ENCODE results near the gene ATP1B1.

Gene ATP1B1

DNA sequence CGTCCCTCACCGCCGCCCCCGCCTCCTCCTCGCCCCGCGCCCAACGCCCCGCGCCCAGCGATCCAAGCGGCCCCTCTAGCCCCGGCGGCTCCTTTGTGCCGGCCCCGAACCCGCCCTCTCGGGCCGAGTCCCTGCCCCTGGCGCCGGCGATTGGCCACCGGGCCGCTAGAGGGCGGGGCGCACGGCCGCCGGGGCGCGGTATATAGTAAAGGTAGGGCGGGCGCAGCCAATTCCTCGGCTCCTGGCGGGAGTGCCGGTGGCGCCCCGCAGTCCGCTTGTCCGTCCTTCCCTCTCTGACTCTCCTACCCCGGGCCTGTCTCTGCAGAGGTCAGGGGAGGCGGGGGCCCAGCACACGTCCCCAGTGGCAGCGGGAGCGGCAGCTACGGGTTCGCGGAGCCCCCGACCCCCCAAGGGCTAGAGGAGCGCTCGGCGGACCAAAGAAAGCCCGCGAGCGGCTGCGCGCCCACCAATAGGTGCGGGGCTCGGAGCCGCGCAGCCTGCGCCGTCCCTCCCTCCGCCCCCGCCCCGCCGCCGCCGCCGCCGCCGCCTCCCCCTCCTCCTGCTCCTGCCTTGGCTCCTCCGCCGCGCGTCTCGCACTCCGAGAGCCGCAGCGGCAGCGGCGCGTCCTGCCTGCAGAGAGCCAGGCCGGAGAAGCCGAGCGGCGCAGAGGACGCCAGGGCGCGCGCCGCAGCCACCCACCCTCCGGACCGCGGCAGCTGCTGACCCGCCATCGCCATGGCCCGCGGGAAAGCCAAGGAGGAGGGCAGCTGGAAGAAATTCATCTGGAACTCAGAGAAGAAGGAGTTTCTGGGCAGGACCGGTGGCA, at the start of gene ATP1B1:
Gene ATP1B1 (plus strand): TSS at position 596 of the 826 bp plus-strand sequence. CDS start 140 bp downstream, at position 736.
- peak within 1 kb of the TSS; percentile 80 for H3K4me3 ChIP-seq (replicated peaks; ENCODE audit: low read depth, low read length)
- peak; percentile 37 for DNase-seq (ENCODE audit: extremely low read depth, low read depth)
- TF ChIP-seq, protein P1, sequence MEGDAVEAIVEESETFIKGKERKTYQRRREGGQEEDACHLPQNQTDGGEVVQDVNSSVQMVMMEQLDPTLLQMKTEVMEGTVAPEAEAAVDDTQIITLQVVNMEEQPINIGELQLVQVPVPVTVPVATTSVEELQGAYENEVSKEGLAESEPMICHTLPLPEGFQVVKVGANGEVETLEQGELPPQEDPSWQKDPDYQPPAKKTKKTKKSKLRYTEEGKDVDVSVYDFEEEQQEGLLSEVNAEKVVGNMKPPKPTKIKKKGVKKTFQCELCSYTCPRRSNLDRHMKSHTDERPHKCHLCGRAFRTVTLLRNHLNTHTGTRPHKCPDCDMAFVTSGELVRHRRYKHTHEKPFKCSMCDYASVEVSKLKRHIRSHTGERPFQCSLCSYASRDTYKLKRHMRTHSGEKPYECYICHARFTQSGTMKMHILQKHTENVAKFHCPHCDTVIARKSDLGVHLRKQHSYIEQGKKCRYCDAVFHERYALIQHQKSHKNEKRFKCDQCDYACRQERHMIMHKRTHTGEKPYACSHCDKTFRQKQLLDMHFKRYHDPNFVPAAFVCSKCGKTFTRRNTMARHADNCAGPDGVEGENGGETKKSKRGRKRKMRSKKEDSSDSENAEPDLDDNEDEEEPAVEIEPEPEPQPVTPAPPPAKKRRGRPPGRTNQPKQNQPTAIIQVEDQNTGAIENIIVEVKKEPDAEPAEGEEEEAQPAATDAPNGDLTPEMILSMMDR (IDR thresholded peaks at IDR 0.05; ENCODE audit: low read depth, low read length, missing control alignments), result peak; percentile 23

DNA sequence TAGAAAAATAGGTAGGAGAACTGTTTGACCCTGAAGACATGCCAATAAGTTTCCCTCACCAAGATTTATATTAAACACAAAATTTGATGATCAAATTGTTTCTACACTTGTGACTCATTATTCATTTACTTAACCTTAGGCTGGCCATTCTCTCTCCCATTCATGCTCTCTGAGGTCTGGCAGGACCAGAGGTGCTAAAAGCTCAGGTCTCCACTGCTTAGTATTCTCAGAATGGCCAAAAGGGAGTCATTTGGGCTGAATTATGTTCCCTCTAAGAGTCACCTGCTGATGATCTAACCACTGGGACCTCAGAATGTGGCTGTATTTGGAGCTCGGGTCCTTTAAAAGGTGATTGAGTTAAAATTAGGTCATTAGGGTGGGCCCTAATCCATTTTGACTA, 47.1 kb upstream of the ATP1B1 start:
- TF ChIP-seq, protein P1 (IDR thresholded peaks at IDR 0.05; ENCODE audit: low read depth, low read length, missing control alignments), result no peak
- DNase-seq (ENCODE audit: extremely low read depth, low read depth), result no peak
- no peak overlapping the region for H3K4me3 ChIP-seq (replicated peaks; ENCODE audit: low read depth, low read length)

DNA sequence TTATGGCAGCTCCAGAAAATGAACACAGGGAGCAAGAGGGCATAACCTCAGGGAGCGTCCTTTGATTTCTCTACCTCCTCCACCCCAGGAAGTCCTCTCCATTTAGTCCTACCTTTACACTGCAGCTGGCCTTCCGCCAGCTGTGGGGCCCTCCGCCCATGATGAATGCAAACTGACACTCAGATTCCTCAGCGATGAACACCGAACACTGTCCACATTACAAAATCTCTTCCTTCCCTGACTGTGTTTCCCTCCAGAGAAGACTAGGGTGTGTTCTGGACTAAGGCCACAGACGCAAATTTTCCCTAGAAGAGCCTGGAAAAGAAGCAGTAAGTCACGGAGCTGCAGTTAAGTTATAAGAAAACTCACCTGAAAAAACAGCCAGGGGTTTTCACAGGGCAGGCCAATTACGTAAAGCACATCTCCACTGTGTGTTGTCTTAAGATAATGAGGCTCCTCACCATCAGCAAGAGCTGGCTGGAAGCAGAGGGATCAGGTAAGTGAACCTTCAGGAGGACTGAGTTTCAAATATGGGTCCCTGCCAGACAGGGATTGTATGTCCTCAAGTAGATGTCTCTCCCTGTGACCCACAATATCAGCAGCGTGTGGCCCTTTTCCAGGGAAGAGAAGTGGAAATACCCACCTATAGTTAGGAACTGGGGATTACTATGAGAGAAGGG, 46.3 kb upstream of the ATP1B1 start:
- TF ChIP-seq, protein P1 (IDR thresholded peaks at IDR 0.05; ENCODE audit: low read depth, low read length, missing control alignments), result no peak
- no peak for DNase-seq (ENCODE audit: extremely low read depth, low read depth)
- no peak overlapping the region for H3K4me3 ChIP-seq (replicated peaks; ENCODE audit: low read depth, low read length)

DNA sequence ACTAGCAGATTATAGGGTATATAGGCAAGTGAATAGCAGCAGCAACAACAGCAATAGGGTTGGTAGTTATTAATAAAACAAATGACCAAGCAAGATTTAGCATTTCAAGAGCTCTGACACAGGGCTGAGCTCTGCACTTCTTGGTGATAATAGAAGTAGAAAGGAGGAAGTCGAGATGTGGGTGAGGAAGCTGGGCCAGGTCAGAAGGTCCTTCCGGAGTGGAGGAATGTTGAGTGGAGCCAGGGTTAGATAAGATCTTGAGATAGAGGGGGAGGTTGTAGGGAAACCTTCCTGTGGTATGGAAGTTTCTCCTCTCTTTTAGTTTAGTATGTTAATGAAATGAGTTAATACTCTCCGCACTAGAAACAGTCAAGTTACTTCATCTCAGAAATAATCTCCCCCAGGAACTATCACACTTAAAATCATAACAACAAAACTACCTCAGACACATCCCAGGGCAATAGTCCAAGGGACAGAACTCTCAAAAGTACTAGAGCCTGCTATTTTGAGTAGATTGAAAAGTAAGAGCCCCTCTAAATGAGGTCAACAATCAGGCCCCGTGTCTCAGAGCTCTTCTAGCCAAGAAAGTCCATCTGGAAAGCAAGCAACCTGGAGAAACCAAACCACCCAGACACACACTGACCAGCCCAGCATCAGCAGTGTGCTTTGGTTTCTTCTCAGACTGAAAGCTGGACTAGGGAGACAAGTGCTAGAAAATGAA, 45.4 kb upstream of the ATP1B1 start:
- no peak for DNase-seq (ENCODE audit: extremely low read depth, low read depth)
- TF ChIP-seq, protein P1 (IDR thresholded peaks at IDR 0.05; ENCODE audit: low read depth, low read length, missing control alignments), result no peak
- no peak overlapping the region for H3K4me3 ChIP-seq (replicated peaks; ENCODE audit: low read depth, low read length)

DNA sequence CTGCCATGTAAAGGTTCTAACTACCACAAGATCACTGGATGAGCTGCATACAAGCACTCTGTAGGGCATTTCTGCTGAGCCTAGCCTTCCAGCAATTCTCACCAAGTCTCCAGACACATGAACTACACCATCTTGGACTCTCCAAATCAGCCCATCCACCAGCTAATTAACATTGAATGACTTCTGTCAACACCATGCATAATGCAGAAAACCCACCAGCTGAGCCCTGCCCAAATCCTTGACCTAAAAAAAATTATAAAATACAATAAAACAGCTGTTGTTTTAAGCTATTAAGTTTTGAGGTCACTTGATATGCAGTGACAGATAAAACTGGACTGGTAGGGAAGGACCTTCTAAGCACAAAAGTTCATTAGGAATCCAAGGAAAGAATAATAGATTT, 44.3 kb upstream of the ATP1B1 start:
- H3K4me3 ChIP-seq (replicated peaks; ENCODE audit: low read depth, low read length), result no peak overlapping the region
- TF ChIP-seq, protein P1 (IDR thresholded peaks at IDR 0.05; ENCODE audit: low read depth, low read length, missing control alignments), result no peak
- no peak for DNase-seq (ENCODE audit: extremely low read depth, low read depth)

DNA sequence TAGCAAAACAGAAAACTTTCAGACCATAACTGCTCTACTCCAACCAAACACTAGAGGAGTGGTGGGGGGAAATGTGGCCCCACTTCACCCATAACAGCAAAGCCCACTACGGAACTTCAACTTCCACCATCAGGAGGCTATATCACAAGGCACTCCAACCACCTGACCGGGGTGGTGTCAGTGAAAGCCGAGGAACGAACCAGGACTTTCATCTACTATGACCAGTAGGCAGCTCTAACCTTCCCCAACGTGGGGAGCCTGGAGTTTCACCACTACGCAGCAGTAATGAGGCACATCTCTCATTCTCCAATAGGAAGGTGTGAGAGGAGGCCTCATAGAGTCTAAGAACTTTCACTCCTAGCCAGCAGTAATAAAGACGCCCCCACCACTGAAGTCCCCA, 42.4 kb upstream of the ATP1B1 start:
- no peak for DNase-seq (ENCODE audit: extremely low read depth, low read depth)
- TF ChIP-seq, protein P1 (IDR thresholded peaks at IDR 0.05; ENCODE audit: low read depth, low read length, missing control alignments), result no peak
- no peak overlapping the region for H3K4me3 ChIP-seq (replicated peaks; ENCODE audit: low read depth, low read length)

Measured in HFF-Myc (cell line).